HepG2 (cell line): ENCODE results near the gene TPD52L2. TPM values are rescaled to one million over a fixed set of nuclear protein-coding genes. Genes with fewer than 3 reads are reported as not detected.

Experiments used
- ERF ChIP-seq: IDR thresholded peaks from 2 replicates; pipeline ENCODE4 v1.6.1; 2018; ENCODE audit warnings: missing biosample characterization, missing genetic modification reagents
- FIP1L1 ChIP-seq: fragments of 200-400 bp; formaldehyde crosslinking; IDR thresholded peaks from 2 replicates; pipeline ENCODE4 v1.6.1; 2018; ENCODE audit warnings: low read depth, mild to moderate bottlenecking, low read length, moderate library complexity, borderline replicate concordance; ENCODE audit not compliant: insufficient read depth
- FOSL1 ChIP-seq: sonication (generic); formaldehyde crosslinking; IDR thresholded peaks from 2 replicates; pipeline ENCODE4 v1.9.0; 2021; ENCODE audit warnings: missing genetic modification reagents, borderline replicate concordance
- FOSL2 ChIP-seq: sonication (generic); formaldehyde crosslinking; IDR thresholded peaks from 2 replicates; pipeline ENCODE4 v1.4.0; 2020; ENCODE audit warnings: missing genetic modification reagents
- HES4 ChIP-seq: sonication (generic); formaldehyde crosslinking; IDR thresholded peaks from 2 replicates; pipeline ENCODE4 v1.9.0; 2021; ENCODE audit warnings: mild to moderate bottlenecking, missing genetic modification reagents, borderline replicate concordance
- KLF9 ChIP-seq: IDR thresholded peaks from 2 replicates; pipeline ENCODE4 v1.6.1; 2016; ENCODE audit warnings: low read depth
- MXD4 ChIP-seq: IDR thresholded peaks from 2 replicates; pipeline ENCODE4 v1.6.1; 2016; ENCODE audit warnings: mild to moderate bottlenecking, missing biosample characterization, missing genetic modification reagents
- NCOR1 ChIP-seq: fragments of 200-600 bp; sonication (generic); IDR thresholded peaks from 2 replicates; pipeline ENCODE4 v1.7.0; 2017; ENCODE audit warnings: antibody characterized with exemption, low read length, borderline replicate concordance
- REST ChIP-seq, 2 experiments: IDR thresholded peaks; 2 replicates each; pipeline ENCODE4 v1.6.1; 2011 to 2012; ENCODE audit warnings: low read length in 2 of 2, borderline replicate concordance in 1 of 2, low read depth in 1 of 2, mild to moderate bottlenecking in 1 of 2, moderate library complexity in 1 of 2
- RFXAP ChIP-seq: sonication (generic); formaldehyde crosslinking; IDR thresholded peaks from 2 replicates; pipeline ENCODE4 v1.4.0; 2020; ENCODE audit warnings: missing genetic modification reagents, borderline replicate concordance
- SNAPC5 ChIP-seq: sonication (generic); formaldehyde crosslinking; IDR thresholded peaks from 2 replicates; pipeline ENCODE4 v1.8.1; 2023; ENCODE audit warnings: mild to moderate bottlenecking, missing genetic modification reagents, borderline replicate concordance
- TRIM24 ChIP-seq: sonication (generic); formaldehyde crosslinking; IDR thresholded peaks from 2 replicates; pipeline ENCODE4 v1.8.0; 2022; ENCODE audit warnings: mild to moderate bottlenecking, missing genetic modification reagents
- ZFP82 ChIP-seq: sonication (generic); formaldehyde crosslinking; IDR thresholded peaks from 2 replicates; pipeline ENCODE4 v1.5.1; 2020; ENCODE audit warnings: mild to moderate bottlenecking, missing genetic modification reagents, borderline replicate concordance
- ZIK1 ChIP-seq: sonication (generic); formaldehyde crosslinking; IDR thresholded peaks from 2 replicates; pipeline ENCODE4 v1.5.0; 2020; ENCODE audit warnings: mild to moderate bottlenecking, low read depth, missing genetic modification reagents, borderline replicate concordance
- ZKSCAN5 ChIP-seq: sonication (generic); formaldehyde crosslinking; IDR thresholded peaks from 2 replicates; pipeline ENCODE4 v1.5.1; 2020; ENCODE audit warnings: mild to moderate bottlenecking, missing genetic modification reagents
- ZNF564 ChIP-seq: sonication (generic); formaldehyde crosslinking; IDR thresholded peaks from 2 replicates; pipeline ENCODE4 v1.8.1; 2023; ENCODE audit warnings: mild to moderate bottlenecking, missing genetic modification reagents
- ZNF605 ChIP-seq: sonication (generic); formaldehyde crosslinking; IDR thresholded peaks from 2 replicates; pipeline ENCODE4 v1.8.0; 2022; ENCODE audit warnings: mild to moderate bottlenecking, missing genetic modification reagents
- ZNF614 ChIP-seq: IDR thresholded peaks from 2 replicates; pipeline ENCODE4 v1.6.1; 2018; ENCODE audit warnings: missing biosample characterization, missing genetic modification reagents, inconsistent platforms, borderline replicate concordance
- ZNF691 ChIP-seq: sonication (generic); formaldehyde crosslinking; IDR thresholded peaks from 2 replicates; pipeline ENCODE4 v1.4.0; 2020; ENCODE audit warnings: missing genetic modification reagents, low read depth, mild to moderate bottlenecking, borderline replicate concordance
- polyA plus RNA-seq, 8 experiments: library from polyadenylated mRNA; depleted of rRNA in 3 of 8; stranded (reverse) in 7 of 8; unstranded in 1 of 8; fragments of >200 nt; fragmentation: Illumina TruSeq in 4 of 8; extraction: Trizol in 4 of 8; gene quantifications; 2 replicates each; pipeline versions ENCODE4 v1.2.1 to v1.2.3, GENCODE V29; 2011 to 2016; ENCODE audit warnings: low read depth in 4 of 8, missing spikeins in 1 of 8, mixed read lengths in 1 of 8; ENCODE audit not compliant: insufficient read depth in 1 of 8
- total RNA-seq, 5 experiments: library from RNA; depleted of rRNA; stranded (reverse); fragments of >200 nt; fragmentation: Illumina TruSeq; extraction: Trizol; gene quantifications; 2 replicates each; pipeline ENCODE4 v1.2.3, GENCODE V29; 2016; ENCODE audit warnings: low read depth in 1 of 5
- TF ChIP-seq, protein P1 (sequence below): sonication (generic); formaldehyde crosslinking; IDR thresholded peaks from 2 replicates; pipeline ENCODE4 v1.4.0; 2020; ENCODE audit warnings: missing genetic modification reagents
- TF ChIP-seq, protein P2 (sequence below): sonication (generic); formaldehyde crosslinking; IDR thresholded peaks from 2 replicates; pipeline ENCODE4 v1.8.0; 2022; ENCODE audit warnings: mild to moderate bottlenecking, missing genetic modification reagents, borderline replicate concordance

TPD52L2 gene
- total and polyA plus RNA-seq, 2 of the 13 experiments (the other 11 are each of a cell fraction or from before 2014, with no cell fraction given): 156 to 184 TPM

- TF ChIP-seq, protein P1, sequence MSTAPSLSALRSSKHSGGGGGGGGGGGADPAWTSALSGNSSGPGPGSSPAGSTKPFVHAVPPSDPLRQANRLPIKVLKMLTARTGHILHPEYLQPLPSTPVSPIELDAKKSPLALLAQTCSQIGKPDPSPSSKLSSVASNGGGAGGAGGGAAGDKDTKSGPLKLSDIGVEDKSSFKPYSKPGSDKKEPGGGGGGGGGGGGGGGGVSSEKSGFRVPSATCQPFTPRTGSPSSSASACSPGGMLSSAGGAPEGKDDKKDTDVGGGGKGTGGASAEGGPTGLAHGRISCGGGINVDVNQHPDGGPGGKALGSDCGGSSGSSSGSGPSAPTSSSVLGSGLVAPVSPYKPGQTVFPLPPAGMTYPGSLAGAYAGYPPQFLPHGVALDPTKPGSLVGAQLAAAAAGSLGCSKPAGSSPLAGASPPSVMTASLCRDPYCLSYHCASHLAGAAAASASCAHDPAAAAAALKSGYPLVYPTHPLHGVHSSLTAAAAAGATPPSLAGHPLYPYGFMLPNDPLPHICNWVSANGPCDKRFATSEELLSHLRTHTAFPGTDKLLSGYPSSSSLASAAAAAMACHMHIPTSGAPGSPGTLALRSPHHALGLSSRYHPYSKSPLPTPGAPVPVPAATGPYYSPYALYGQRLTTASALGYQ: no peak; the same call in 1 of the 2 replicates
- no peak for TF ChIP-seq KLF9 (CRISPR knock-in tag)
- no peak; the same call in 1 of the 2 replicates for TF ChIP-seq FOSL2
- TF ChIP-seq ZKSCAN5: peak; percentile 98
- 0 out of 2 replicates have a peak, but pooled peaks have one; percentile 44 for TF ChIP-seq FIP1L1
- no peak for TF ChIP-seq ZIK1 (CRISPR knock-in tag)
- TF ChIP-seq ZNF605: peak; percentile 75
- no peak for TF ChIP-seq NCOR1
- peak; percentile 51; the same call in 1 of the 2 replicates for TF ChIP-seq ZNF614
- no peak for TF ChIP-seq SNAPC5
- no peak for TF ChIP-seq FOSL1 (CRISPR knock-in tag)
- TF ChIP-seq ERF (CRISPR knock-in tag): peak; percentile 63
- TF ChIP-seq, protein P2, sequence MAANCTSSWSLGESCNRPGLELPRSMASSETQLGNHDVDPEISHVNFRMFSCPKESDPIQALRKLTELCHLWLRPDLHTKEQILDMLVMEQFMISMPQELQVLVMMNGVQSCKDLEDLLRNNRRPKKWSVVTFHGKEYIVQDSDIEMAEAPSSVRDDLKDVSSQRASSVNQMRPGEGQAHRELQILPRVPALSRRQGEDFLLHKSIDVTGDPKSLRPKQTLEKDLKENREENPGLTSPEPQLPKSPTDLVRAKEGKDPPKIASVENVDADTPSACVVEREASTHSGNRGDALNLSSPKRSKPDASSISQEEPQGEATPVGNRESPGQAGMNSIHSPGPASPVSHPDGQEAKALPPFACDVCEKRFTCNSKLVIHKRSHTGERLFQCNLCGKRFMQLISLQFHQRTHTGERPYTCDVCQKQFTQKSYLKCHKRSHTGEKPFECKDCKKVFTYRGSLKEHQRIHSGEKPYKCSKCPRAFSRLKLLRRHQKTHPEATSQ (CRISPR knock-in tag): no peak
- no peak for TF ChIP-seq ZFP82 (CRISPR knock-in tag)
- no peak for TF ChIP-seq TRIM24 (CRISPR knock-in tag)
- peak; percentile 56; the same call in 1 of the 2 replicates for TF ChIP-seq ZNF691 (CRISPR knock-in tag)
- peak; percentile 57; the same call in 1 of the 2 replicates for TF ChIP-seq MXD4 (CRISPR knock-in tag)
- peak; percentile 70; the same call in 1 of the 2 replicates for TF ChIP-seq ZNF564
- peak; percentile 38; the same call in 1 of the 2 replicates for TF ChIP-seq HES4
- TF ChIP-seq RFXAP: 0 out of 2 replicates have a peak, but pooled peaks have one; percentile 20
- TF ChIP-seq REST (IDR thresholded peaks at IDR 0.05; ENCODE audit: borderline replicate concordance in 1 of 2, low read depth in 1 of 2, low read length in 2 of 2): no peak
Observed at GRCh38 chr20:63831993-63832686, 32.9 kb upstream of the TPD52L2 start (continued).
